Natural killer cell (primary cell): Measurements from ENCODE around the gene STX8. TPM values are rescaled to one million over a fixed set of nuclear protein-coding genes. Genes with fewer than 3 reads are reported as not detected.

Experiments used
- ATAC-seq, 3 donors: fragments of 150-1000 bp in 2 of 3; fragments of 200-7000 bp in 1 of 3; cut with Tn5 transposase; 1 replicate in 1 of 3; 2 replicates in 2 of 3; pipeline ENCODE4 v1.10.0; 2021; ENCODE audit warnings: mild to moderate bottlenecking in 2 of 3, moderate library complexity in 2 of 3
- DNase-seq, 2 donors: peaks; one replicate each; pipeline versions ENCODE4 v3.0.0 to v3.0.0-alpha.2; 2013 to 2021; ENCODE audit warnings: mixed read lengths in 1 of 2
- H3K27ac ChIP-seq: one replicate; pipeline ENCODE4 v1.5.1; 2013; ENCODE audit warnings: mild to moderate bottlenecking, low read length
- H3K27me3 ChIP-seq: one replicate; pipeline ENCODE4 v1.6.1; 2013; ENCODE audit warnings: low read length; ENCODE audit not compliant: control insufficient read depth, insufficient read depth
- H3K36me3 ChIP-seq: one replicate; pipeline ENCODE4 v1.6.1; 2013; ENCODE audit warnings: low read length; ENCODE audit not compliant: control insufficient read depth, insufficient read depth
- H3K4me1 ChIP-seq: one replicate; pipeline ENCODE4 v1.6.1; 2013; ENCODE audit warnings: low read length; ENCODE audit not compliant: control insufficient read depth, insufficient read depth
- H3K4me3 ChIP-seq: one replicate; pipeline ENCODE4 v1.5.1; 2013; ENCODE audit warnings: low read length
- H3K9me3 ChIP-seq: one replicate; pipeline ENCODE4 v1.6.1; 2013; ENCODE audit warnings: low read length; ENCODE audit not compliant: control insufficient read depth, insufficient read depth
- H3K27ac Mint-ChIP-seq, 2 donors: one replicate each; pipeline ENCODE4 v1.8.0; 2022; ENCODE audit warnings: mild to moderate bottlenecking in 2 of 2, mixed read lengths in 2 of 2, moderate library complexity in 1 of 2
- H3K27me3 Mint-ChIP-seq, 2 donors: one replicate each; pipeline ENCODE4 v1.8.0; 2022; ENCODE audit warnings: low read depth in 2 of 2, mixed read lengths in 2 of 2
- H3K36me3 Mint-ChIP-seq: one replicate; pipeline ENCODE4 v1.8.0; 2022; ENCODE audit warnings: mixed read lengths
- H3K4me1 Mint-ChIP-seq, 2 donors: one replicate each; pipeline ENCODE4 v1.8.0; 2022; ENCODE audit warnings: mixed read lengths in 2 of 2
- H3K4me3 Mint-ChIP-seq: one replicate; pipeline ENCODE4 v1.8.0; 2022; ENCODE audit warnings: mild to moderate bottlenecking, moderate library complexity, mixed read lengths
- H3K9me3 Mint-ChIP-seq, 2 donors: one replicate each; pipeline ENCODE4 v1.8.0; 2022; ENCODE audit warnings: mixed read lengths in 2 of 2
- WGBS: methylation state at CpG from one replicate; pipeline ENCODE4 v1.1.7; 2013; ENCODE audit warnings: missing lambda C conversion rate; ENCODE audit not compliant: insufficient coverage; 5-methylcytosine and 5-hydroxymethylcytosine counted together
- intact Hi-C: fragments of 100-400 bp; cut with micrococcal nuclease; formaldehyde crosslinking; loops from one replicate; pipeline ENCODE4 v1.14.2; 2022
- total RNA-seq, 4 donors: library from RNA; stranded (reverse); fragments of 120-200 nt in 1 of 4; gene quantifications; one replicate each; pipeline versions ENCODE4 v1.2.3 to v1.2.4, GENCODE V29; 2013 to 2022
- TF ChIP-seq, protein P1 (sequence below): fragments of 200-600 bp; IDR thresholded peaks from one replicate; pipeline ENCODE4 v1.8.0; 2022; ENCODE audit warnings: antibody characterized with exemption

The STX8 gene
- total RNA-seq, 3 donors from 2014 or later (not counting 1 experiment from before 2014, with no cell fraction given), result 96.3 to 141 (median 120) TPM

DNA sequence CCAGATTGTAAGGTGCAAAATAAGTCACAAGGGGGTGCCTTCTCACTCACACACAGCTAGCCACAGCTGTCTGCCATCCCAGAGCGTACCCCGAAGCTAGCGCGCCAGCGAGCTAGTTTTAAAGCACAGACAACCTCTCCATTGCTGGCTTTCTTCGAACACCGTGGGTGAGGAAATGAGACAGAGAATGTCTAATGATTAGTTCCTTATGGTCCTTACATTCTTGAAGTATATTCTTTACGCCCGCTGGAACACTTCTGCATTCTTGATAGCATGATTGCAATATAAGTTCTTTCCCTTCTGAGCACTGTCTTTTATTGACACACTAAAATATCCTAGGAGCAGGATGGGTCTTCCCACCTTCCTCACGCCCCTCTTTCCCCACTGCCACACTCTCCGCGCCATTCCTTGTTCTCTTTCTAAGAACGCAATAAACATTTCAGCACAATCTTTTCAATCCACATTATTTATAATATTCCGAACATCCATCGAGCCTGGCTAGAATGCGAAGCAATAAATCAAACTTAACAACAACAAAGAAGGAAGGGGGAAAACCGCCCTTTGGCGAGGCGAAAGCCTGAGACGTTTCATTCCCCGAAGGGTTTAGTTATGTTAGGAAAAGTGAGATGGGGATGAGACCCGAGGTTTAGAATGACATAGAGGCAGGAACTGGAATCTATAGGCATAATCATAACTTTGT lies 303.0 kb downstream of the STX8 start:
- 96% methylated on average over 21 of the region's 22 CpGs for WGBS
- no peak for ATAC-seq
- no peak for DNase-seq
- Histone ChIP-seq H3K27me3 (no peaks in the 10 kb centered on the region), H3K36me3 (no peaks in the 10 kb centered on the region), H3K4me3 (no peak overlapping the region), H3K9me3 (no peaks in the 10 kb centered on the region), H3K27ac (no peak overlapping the region), H3K4me1 (no peaks in the 10 kb centered on the region)
- no peaks in the 10 kb centered on the region for H3K9me3 Mint-ChIP-seq
- no peaks in the 10 kb centered on the region for H3K27me3 Mint-ChIP-seq
- no peak overlapping the region for H3K4me3 Mint-ChIP-seq
- intact Hi-C loops, result no loop called here
- H3K36me3 Mint-ChIP-seq, result no peaks in the 10 kb centered on the region
- peaks cover 10 to 22% of the 10 kb centered on the region in 2 donors for H3K4me1 Mint-ChIP-seq
- H3K27ac Mint-ChIP-seq, result no peak overlapping the region
- TF ChIP-seq, protein P1, sequence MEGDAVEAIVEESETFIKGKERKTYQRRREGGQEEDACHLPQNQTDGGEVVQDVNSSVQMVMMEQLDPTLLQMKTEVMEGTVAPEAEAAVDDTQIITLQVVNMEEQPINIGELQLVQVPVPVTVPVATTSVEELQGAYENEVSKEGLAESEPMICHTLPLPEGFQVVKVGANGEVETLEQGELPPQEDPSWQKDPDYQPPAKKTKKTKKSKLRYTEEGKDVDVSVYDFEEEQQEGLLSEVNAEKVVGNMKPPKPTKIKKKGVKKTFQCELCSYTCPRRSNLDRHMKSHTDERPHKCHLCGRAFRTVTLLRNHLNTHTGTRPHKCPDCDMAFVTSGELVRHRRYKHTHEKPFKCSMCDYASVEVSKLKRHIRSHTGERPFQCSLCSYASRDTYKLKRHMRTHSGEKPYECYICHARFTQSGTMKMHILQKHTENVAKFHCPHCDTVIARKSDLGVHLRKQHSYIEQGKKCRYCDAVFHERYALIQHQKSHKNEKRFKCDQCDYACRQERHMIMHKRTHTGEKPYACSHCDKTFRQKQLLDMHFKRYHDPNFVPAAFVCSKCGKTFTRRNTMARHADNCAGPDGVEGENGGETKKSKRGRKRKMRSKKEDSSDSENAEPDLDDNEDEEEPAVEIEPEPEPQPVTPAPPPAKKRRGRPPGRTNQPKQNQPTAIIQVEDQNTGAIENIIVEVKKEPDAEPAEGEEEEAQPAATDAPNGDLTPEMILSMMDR, result no peak

DNA sequence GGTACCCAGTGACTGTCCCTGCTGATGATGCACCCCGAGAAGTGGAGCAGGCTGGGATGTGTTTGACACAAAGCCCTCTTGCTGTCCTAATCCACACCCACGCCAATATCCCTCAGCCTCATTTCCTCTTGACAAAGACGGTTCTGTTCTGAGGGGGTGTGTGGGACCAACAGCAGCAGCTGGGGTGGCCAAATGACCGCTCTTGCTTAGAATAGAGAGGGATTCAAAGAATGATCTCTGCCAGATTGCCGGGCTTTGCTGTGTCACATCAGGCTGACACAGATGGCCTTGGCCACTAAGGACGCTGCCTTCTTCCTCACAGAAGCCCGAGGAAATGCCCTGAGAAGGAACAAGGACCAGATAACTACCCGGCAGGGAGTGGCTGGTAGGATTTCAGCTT lies 303.6 kb downstream of the STX8 start:
- TF ChIP-seq, protein P1, result no peak
- Mint-ChIP-seq H3K4me3 (no peak overlapping the region), H3K36me3 (no peaks in the 10 kb centered on the region), H3K27ac (no peak overlapping the region), H3K27me3 (no peaks in the 10 kb centered on the region), H3K9me3 (no peaks in the 10 kb centered on the region), H3K4me1 (peaks cover 6 to 16% of the 10 kb centered on the region in 2 donors)
- ATAC-seq (no peak), DNase-seq (no peak)
- intact Hi-C loops, result no loop called here
- Histone ChIP-seq H3K27ac (no peak overlapping the region), H3K4me3 (no peak overlapping the region), H3K4me1 (no peaks in the 10 kb centered on the region), H3K27me3 (no peaks in the 10 kb centered on the region), H3K9me3 (no peaks in the 10 kb centered on the region), H3K36me3 (no peaks in the 10 kb centered on the region)
- WGBS, result 94% methylated on average over 7 of the region's 8 CpGs

DNA sequence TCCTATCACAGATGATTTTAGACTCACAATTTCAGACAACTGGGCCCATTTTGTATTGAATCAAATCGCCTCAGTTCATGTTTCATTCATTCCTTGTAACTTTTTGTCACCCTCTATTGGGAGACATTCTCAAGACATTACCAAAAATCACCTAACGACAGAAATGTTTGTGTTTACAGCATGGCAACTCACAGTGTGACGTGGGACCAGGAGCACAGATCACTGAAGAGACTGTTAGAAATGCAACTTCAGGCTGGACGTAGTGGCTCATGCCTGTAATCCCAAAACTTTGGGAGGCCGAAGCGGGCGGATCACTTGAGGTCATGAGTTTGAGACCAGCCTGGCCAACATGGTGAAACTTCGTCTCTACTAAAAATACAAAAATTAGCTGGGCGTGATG lies 304.7 kb downstream of the STX8 start:
- H3K4me3 Mint-ChIP-seq, result no peak overlapping the region
- Histone ChIP-seq H3K27ac (no peak overlapping the region), H3K4me3 (no peak overlapping the region), H3K4me1 (no peaks in the 10 kb centered on the region), H3K27me3 (no peaks in the 10 kb centered on the region), H3K36me3 (no peaks in the 10 kb centered on the region), H3K9me3 (no peaks in the 10 kb centered on the region)
- DNase-seq (no peak), ATAC-seq (no peak)
- no peak overlapping the region for H3K27ac Mint-ChIP-seq
- no peaks in the 10 kb centered on the region for H3K9me3 Mint-ChIP-seq
- TF ChIP-seq, protein P1, result no peak
- H3K4me1 Mint-ChIP-seq, result peaks cover 6 to 16% of the 10 kb centered on the region in 2 donors
- no peaks in the 10 kb centered on the region for H3K36me3 Mint-ChIP-seq
- no peaks in the 10 kb centered on the region for H3K27me3 Mint-ChIP-seq
- WGBS, result 96% methylated on average over 9 of the region's 9 CpGs
- intact Hi-C loops, result no loop called here
